Stimulated activated CD4-positive, alpha-beta T cell treated with anti-CD3 and anti-CD28 coated beads, TNF-alpha, amount 100 ng/mL, for 4 hours (primary cell): ENCODE measurements around the gene RYR3.

Source experiments
- DNase-seq, 3 experiments: peaks; one replicate each; pipeline ENCODE4 v3.0.0-alpha.2; 2020; ENCODE audit warnings: low read depth in 3 of 3

RYR3 gene

GRCh38 chr15:33310481-33311311 lies at the start of gene RYR3:
Gene RYR3 (plus strand): TSS chr15:33310967. CDS start chr15:33311046, 79 bp downstream.
- no peak for DNase-seq

DNA sequence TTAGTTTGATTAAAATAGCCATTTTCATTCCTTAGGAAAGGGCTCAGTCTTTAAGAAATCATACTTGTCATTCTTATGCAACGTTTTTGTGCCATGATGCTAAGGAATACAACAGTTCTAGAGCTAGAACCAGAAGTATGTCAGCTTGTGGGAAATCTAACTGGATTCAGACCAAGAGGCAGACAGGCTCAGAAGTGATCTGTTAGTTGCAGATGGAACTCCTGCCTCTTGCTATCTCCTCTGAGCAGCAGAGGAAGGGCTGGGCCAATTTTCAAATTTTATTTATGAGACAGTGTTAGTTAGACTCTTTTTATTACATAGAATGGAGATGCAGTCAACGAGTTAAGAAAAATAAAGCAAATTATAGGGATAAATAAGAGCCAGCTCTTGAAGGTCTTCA lies 48.5 kb upstream of the RYR3 start:
- no peak for DNase-seq

- no peak for DNase-seq
Measured at GRCh38 chr15:33277689-33278088, 33.1 kb upstream of the RYR3 start.

DNA sequence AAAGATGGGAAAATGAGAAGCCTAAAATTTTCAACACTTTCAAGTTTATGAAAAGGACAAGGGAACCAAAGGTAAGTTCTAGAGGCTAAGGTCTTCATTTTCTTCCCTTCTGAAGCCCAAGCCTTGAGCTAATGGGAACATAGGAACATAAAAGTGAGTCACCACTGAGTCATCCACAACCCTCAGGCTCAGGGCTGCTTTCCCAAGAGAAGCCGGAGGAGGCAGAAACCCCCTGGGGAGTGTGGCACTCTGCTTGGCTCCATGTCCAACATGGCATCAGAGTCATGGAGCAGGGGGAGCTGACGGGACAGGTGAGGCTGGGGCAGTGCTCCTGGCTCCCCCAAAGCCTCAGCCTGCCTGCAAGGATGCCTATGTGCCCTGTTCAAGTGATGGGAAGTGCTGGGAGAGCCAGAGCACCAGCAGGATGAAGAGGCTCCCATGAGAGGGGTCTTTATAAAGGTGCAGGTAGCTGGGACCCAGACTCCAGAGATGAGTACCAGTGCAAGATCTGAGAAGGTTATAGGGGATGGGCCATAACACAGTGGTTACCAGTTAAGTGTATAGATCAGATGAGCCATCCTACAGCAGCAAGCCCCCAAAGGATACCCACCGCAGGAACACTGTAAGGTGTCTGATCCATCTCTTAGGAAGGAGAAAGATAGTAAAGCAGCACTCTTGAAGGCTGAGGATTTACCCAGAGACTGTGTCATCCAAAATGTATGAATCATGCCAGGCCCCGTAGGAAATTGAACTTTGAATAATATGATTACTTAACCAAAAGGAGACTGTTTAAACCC lies 31.8 kb upstream of the RYR3 start:
- DNase-seq = no peak

DNA sequence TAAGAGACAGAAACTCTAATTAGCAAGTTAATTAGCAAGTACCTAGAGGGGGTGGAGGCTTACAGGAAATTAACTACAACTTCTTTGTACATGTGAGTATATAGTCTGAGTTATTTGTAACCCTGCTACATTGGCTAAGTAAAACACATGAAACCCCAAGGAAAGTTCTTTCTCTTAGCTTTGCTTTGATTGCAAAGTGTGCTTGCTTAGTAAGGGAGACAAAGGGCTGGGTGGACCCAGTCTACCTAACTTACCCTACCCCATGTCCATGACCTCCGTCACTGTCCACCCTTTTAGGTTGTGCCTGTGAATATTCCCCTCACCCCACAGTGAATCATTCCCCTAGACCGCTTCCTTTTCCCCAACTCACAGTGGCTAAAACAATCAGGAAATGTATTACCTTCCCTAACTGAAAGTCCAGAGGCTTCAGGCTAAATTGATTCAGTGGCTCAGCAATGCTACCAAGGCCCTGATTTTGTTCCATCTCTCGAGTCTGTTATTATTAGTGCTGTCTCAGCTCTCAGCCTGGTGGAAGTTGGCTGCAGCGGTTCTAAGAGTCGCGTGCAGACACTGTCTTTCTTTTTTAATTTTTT lies 31.1 kb upstream of the RYR3 start:
- DNase-seq = no peak

GRCh38 chr15:33282226-33283020 lies 28.3 kb upstream of the RYR3 start:
- DNase-seq = no peak

- DNase-seq = no peak
Measured at GRCh38 chr15:33283576-33283975, 27.2 kb upstream of the RYR3 start.

GRCh38 chr15:33284336-33284735 lies 26.4 kb upstream of the RYR3 start:
- DNase-seq = no peak

GRCh38 chr15:33292717-33293307 lies 18.0 kb upstream of the RYR3 start:
- peak in 1 of 3 experiments; percentile 5 for DNase-seq

GRCh38 chr15:33293713-33294334 lies 16.9 kb upstream of the RYR3 start:
- DNase-seq = no peak

DNA sequence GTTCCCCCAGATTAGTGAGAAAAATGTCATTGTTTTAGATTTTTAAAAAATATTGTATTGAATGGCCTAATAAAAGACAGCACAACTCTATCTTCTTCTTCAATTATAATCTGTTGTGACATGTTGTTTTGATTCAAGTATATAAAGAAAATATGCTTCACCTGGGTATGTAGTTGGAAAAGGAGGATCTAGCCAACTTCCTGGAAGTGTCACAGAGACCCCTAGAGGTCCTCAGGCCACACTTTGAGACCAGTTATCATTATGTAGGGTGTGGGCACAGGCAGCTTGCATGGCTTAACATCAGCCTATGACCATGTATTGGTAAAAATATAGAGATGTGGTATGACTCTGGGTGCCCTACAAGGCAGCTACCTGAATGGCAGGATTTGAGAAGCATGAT lies 14.7 kb upstream of the RYR3 start:
- DNase-seq = no peak

DNA sequence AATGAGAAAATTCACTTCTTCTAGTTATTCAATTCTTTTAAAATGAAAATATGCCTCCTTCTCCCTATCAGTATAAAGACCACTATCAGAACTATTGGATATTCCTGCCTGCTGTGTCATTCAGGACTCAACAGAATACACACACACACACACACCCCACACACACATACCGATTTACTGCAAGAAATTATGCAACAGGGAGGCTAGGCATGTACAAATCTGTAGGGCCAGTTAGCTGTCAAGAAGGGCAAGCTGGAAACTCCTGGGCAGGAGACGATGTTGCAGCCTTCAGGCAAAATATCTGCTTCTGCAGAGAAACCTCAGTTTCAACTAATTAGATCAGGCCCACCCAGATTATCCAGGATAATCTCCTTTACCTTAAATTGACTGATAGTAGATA lies 13.9 kb upstream of the RYR3 start:
- DNase-seq = no peak

DNA sequence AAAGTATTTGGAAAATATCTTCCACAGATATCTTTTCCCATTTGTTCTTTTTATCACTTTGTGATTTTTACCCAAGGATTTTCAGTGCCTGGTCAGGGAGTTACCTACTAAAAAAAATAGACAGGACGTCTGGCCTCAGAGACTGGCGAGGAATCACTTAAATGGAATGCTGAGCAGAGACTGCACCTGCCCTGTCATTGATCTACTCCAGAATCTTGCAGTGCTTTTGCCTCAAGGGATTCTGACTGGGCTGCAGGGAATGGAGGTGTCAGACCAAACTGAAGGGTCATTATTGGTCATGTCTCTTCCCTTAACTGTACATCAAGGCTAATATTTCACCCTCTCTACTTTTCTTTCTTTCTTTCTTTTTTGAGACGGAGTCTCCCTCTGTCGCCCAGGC lies 12.1 kb upstream of the RYR3 start:
- DNase-seq = no peak

GRCh38 chr15:33304924-33305323 lies 5.8 kb upstream of the RYR3 start:
- DNase-seq = no peak

GRCh38 chr15:33309602-33310276 lies 1.0 kb upstream of the RYR3 start:
- no peak for DNase-seq

- DNase-seq = no peak
Measured at GRCh38 chr15:33311312-33311971, 675 bp downstream of the RYR3 start.

- DNase-seq = no peak
Measured at GRCh38 chr15:33313491-33313890, 2.7 kb downstream of the RYR3 start.

- DNase-seq = no peak
Measured at GRCh38 chr15:33314069-33314468, 3.3 kb downstream of the RYR3 start.

DNA sequence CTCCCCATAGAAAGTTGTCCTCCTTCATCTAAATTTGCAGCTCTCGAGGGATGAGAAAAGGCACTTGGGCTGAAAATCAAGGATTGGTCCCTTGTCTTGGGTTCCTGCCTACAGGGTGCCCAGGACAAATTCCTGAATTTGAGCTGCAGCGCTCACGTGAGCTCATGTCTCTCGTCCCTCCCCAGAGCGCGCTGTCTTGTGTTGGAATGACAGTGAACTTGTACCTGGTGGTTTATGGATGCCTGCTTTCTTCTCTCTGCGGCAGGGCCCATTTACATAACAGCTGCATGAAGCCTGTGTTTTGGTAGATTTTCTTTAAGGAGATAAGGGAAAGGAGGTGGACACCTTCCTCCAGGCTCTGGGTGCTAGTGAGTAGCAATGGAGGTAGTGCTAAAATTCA lies 4.3 kb downstream of the RYR3 start:
- DNase-seq = no peak

- DNase-seq = no peak
Measured at GRCh38 chr15:33317896-33318295, 7.1 kb downstream of the RYR3 start.
